Thoracic aorta (tissue), 2 donors: Measurements from ENCODE around the gene SLC6A19. TPM values are rescaled to one million over a fixed set of nuclear protein-coding genes. Genes with fewer than 3 reads are reported as not detected.

Experiments
- ATAC-seq: fragments of 150-250 bp; one replicate; pipeline ENCODE4 v1.8.0; 2017; ENCODE audit warnings: low read depth; ENCODE audit not compliant: insufficient number of reproducible peaks, low FRiP score
- DNase-seq: peaks from one replicate; pipeline ENCODE4 v3.0.0-alpha.2; 2020; ENCODE audit warnings: low spot score
- H3K27ac ChIP-seq, 2 donors: fragments of 200-600 bp; sonication (generic); 1 replicate in 1 of 2; 2 replicates in 1 of 2; pipeline ENCODE4 v1.5.1; 2016; ENCODE audit warnings: mild to moderate bottlenecking in 2 of 2, moderate library complexity in 2 of 2
- H3K27me3 ChIP-seq: fragments of 200-600 bp; sonication (generic); replicated peaks from 2 replicates; pipeline ENCODE4 v1.6.0; 2016; ENCODE audit warnings: mild to moderate bottlenecking; ENCODE audit not compliant: insufficient read depth
- H3K36me3 ChIP-seq: fragments of 200-600 bp; sonication (generic); one replicate; pipeline ENCODE4 v1.5.1; 2016
- H3K4me1 ChIP-seq, 2 donors: fragments of 200-600 bp; sonication (generic); 1 replicate in 1 of 2; 2 replicates in 1 of 2; pipeline versions ENCODE4 v1.5.1 to v1.6.0; 2016; ENCODE audit warnings: low read depth in 2 of 2, mild to moderate bottlenecking in 1 of 2; ENCODE audit not compliant: control insufficient read depth in 1 of 2
- H3K4me3 ChIP-seq: fragments of 200-600 bp; sonication (generic); 2 replicates; pipeline ENCODE4 v1.5.1; 2016; ENCODE audit warnings: mild to moderate bottlenecking
- H3K9me3 ChIP-seq: fragments of 200-600 bp; sonication (generic); 2 replicates; pipeline ENCODE4 v1.5.1; 2016
- total RNA-seq, 2 donors: library from RNA; depleted of rRNA; stranded (reverse); fragments of >200 nt; gene quantifications; one replicate each; pipeline versions ENCODE4 v1.1.0 to v1.2.3, GENCODE V29; 2016
- TF ChIP-seq, protein P1 (sequence below): fragments of 200-600 bp; sonication (generic); IDR thresholded peaks from one replicate; pipeline ENCODE4 v1.5.1; 2019; ENCODE audit warnings: antibody characterized with exemption

The SLC6A19 gene
- total RNA-seq, 2 donors from 2014 or later = not detected

DNA sequence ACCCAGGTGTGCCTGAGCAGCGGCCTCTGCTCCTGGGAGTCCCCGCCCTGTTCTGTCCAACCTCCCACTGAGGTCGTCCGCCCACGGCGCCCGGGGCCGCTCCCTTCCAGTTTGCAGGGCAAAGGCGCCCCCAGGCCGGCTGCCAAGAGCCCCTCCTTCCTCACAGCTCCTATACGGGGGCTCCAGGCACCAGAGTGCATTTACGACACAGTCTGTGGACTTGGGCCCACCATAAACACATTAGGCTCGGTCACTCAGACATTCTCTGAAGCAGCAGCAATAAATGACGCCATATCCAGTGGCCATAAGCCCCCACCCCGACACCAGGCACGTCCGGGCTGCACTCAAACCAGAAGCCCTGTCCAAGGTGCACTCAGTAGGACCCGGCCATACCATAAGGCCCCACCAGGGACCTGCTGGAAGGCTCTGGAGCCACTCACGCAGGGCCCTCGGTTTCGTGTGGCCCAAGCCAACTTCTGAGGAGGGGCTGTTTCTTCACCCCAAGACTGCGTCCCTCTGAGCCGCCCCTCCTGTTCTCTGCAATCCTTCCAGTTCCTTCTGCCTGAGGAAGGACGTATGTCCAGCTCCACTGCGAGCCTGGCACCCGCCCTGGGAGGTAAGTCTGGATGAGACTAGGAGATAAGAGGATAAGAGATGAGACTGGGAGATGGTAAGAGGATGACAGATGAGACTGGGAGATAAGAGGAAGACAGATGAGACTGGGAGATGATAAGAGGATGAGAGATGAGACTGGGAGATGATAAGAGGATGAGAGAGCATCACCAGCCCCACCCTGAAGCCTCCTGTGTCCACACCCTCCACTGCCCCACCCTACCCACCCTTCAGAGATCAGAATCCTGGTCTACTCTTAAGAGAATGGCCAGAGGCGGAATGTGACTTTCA lies 50.5 kb downstream of the SLC6A19 start:
- TF ChIP-seq, protein P1, sequence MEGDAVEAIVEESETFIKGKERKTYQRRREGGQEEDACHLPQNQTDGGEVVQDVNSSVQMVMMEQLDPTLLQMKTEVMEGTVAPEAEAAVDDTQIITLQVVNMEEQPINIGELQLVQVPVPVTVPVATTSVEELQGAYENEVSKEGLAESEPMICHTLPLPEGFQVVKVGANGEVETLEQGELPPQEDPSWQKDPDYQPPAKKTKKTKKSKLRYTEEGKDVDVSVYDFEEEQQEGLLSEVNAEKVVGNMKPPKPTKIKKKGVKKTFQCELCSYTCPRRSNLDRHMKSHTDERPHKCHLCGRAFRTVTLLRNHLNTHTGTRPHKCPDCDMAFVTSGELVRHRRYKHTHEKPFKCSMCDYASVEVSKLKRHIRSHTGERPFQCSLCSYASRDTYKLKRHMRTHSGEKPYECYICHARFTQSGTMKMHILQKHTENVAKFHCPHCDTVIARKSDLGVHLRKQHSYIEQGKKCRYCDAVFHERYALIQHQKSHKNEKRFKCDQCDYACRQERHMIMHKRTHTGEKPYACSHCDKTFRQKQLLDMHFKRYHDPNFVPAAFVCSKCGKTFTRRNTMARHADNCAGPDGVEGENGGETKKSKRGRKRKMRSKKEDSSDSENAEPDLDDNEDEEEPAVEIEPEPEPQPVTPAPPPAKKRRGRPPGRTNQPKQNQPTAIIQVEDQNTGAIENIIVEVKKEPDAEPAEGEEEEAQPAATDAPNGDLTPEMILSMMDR = no peak
- no peak overlapping the region for H3K4me3 ChIP-seq
- no peaks in the 10 kb centered on the region for H3K36me3 ChIP-seq
- no peaks in the 10 kb centered on the region for H3K9me3 ChIP-seq
- no peaks in the 10 kb centered on the region for H3K4me1 ChIP-seq
- no peaks in the 10 kb centered on the region for H3K27me3 ChIP-seq
- DNase-seq (no peak), ATAC-seq (no peak)
- no peak overlapping the region for H3K27ac ChIP-seq

DNA sequence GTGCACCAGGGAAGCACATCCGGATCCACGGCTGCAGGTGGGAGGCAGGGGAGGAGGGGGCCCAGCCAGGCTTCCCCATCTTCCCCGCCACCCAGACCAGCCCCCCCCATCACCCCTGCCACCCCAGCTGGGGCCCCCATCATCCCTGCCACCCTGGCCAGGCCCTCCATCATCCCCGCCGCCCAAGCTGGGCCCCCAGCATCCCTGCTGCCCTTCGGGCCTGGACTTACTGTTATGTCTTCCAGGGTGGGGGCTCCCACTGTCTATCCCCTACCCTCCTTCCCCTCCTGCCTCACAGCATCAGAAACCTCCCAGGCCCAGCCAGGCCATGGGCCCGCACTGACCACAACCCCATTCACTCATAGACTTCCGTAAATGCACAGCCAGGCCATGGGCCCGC lies 51.3 kb downstream of the SLC6A19 start:
- Histone ChIP-seq H3K9me3 (no peaks in the 10 kb centered on the region), H3K27ac (no peak overlapping the region), H3K27me3 (no peaks in the 10 kb centered on the region), H3K4me3 (no peak overlapping the region), H3K4me1 (no peaks in the 10 kb centered on the region), H3K36me3 (no peaks in the 10 kb centered on the region)
- ATAC-seq = no peak
- no peak for DNase-seq
- TF ChIP-seq, protein P1 = no peak

DNA sequence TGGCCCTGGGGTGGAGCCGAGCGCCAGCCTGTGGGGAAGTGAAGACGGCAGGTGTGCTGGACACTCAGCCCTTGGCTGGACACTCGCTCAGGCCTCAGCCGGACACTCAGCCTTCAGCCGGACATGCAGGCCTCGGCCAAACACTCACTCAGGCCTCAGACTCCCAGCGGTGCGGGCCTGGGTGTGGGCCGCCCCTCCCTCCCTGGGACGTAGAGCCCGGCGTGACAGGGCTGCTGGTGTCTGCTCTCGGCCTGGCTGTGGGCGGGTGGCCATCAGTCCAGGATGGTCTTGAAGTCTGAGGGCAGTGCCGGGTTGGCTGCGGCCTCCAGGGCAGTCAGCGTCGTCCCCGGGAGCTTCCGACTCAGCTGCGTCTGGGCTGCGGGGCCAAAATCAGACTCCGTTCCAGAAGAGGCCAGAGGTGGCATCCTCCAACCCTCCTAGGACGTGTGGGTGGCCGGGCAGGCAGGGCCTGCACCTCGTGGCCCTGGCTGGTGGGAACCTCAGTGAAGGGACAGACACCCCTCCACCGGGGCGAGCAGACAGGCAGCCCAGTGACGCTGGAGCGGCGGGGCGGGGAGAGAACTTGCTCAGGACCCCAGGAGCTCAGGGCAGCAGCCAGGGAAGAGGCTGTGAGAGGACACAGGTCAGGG lies 52.2 kb downstream of the SLC6A19 start:
- H3K36me3 ChIP-seq = no peaks in the 10 kb centered on the region
- H3K4me3 ChIP-seq = no peak overlapping the region
- H3K9me3 ChIP-seq = no peaks in the 10 kb centered on the region
- TF ChIP-seq, protein P1 = no peak
- no peaks in the 10 kb centered on the region for H3K27me3 ChIP-seq
- ATAC-seq (no peak), DNase-seq (no peak)
- H3K27ac ChIP-seq = no peak overlapping the region
- no peaks in the 10 kb centered on the region for H3K4me1 ChIP-seq

DNA sequence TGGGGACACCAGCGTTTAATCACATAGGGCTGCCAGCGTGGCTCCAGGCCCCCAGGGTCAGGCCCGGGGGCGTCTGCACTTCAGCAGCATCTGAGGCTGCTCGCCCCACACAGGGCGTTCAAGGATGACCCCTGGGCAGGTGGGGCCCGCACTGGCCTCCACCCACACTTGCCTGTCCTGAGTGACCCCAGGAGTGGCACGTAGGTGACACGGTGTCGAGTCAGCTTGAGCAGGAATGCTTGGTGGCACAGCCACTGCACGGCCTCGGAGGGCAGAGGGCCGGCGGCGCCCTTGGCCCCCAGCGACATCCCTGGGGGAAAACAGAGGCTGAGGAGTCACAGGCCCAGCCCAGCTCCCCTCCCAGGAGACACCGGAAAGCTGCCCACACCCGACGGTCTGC lies 52.8 kb downstream of the SLC6A19 start:
- Histone ChIP-seq H3K27me3 (no peaks in the 10 kb centered on the region), H3K9me3 (no peaks in the 10 kb centered on the region), H3K4me1 (no peaks in the 10 kb centered on the region), H3K27ac (no peak overlapping the region), H3K36me3 (no peaks in the 10 kb centered on the region), H3K4me3 (no peak overlapping the region)
- ATAC-seq = no peak
- DNase-seq = no peak
- TF ChIP-seq, protein P1 = no peak

DNA sequence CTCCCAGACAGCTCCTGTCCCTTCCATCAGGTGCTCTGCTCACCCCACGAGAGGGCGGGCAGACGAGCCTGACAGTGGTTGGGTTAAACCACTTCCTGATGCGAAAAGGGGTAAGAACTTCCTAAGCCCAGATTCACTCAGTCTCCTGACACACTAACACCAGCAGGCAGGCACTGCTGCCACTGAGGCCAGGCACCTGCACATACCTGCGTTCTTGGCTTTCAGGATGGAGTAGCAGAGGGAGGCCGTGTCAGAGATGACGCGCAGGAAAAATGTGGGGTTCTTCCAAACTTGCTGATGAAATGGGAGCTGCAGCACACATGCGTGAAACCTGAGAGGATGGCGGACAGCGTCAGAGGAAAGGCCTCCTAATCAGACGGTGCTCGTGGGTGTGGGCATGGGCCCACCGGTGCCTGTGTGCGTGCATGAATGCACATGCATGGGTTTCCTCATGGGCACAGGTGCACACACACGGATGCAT lies 53.7 kb downstream of the SLC6A19 start:
- no peak for DNase-seq
- Histone ChIP-seq H3K4me3 (no peak overlapping the region), H3K4me1 (no peaks in the 10 kb centered on the region), H3K27me3 (no peaks in the 10 kb centered on the region), H3K27ac (no peak overlapping the region), H3K36me3 (no peaks in the 10 kb centered on the region), H3K9me3 (no peaks in the 10 kb centered on the region)
- TF ChIP-seq, protein P1 = no peak
- ATAC-seq = no peak
